ENCODE data around the gene AEN. TPM values are rescaled to one million over a fixed set of nuclear protein-coding genes. Genes with fewer than 3 reads are reported as not detected.

Gene AEN
- total RNA-seq, 1 experiment from 2014 or later: 183 TPM

DNA sequence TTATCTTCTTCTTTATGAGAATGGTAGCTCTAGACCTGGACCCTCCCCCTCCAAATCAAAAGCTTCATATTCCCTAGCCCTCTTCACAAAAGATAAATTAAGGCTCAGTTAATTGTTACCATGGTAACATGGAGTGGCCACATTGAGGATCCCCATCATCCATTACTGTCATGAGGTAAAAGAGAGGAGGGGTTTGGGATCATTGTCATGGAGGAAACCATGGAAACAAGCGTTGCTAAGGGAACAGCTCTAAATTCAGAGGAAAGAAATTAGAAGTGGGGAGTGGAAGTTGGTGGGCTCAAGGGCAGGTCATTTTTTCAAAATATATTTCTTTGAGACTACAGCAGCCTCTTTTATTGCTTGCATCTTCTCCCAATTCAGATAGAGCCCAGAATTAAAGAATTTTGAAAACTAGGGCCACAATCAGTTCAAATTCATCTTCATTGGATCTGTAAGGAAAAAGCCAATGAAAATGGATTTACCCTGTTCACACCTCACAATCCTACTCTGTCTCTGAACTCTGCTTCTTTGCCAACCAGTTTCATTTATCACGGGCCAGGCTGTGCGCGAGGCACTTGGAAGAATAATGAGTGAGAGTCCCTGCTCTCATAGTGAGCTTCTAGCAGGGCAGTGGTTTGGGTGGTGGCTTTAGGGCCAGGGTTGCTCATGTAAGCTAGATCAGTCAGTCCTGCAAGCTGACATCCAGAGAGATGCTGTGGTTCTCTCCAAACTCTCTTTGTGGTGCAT lies 11.6 kb upstream of the AEN start:
- Mint-ChIP-seq H3K27ac (no peak overlapping the region), H3K36me3 (no peaks in the 10 kb centered on the region), H3K4me3 (no peak overlapping the region), H3K4me1 (peaks cover 87% of the 10 kb centered on the region), H3K9me3 (no peaks in the 10 kb centered on the region), H3K27me3 (ENCODE audit: low read depth) (peaks cover 86% of the 10 kb centered on the region)
- DNase-seq (ENCODE audit: low spot score) (no peak), ATAC-seq (no peak)
- POLR2A ChIA-PET: interaction anchor here (0.8 kb wide), 1 partner anchor 40 kb away, joined by 3 read pairs; no protein-coding TSS in a partner anchor
- CTCF ChIA-PET: interaction anchor here (0.5 to 1.4 kb wide), 4 partner anchors 43 to 143 kb away, joined by 3 read pairs; partner anchors contain the start of genes MRPL46 and MRPS11
- TF ChIP-seq, protein P1, sequence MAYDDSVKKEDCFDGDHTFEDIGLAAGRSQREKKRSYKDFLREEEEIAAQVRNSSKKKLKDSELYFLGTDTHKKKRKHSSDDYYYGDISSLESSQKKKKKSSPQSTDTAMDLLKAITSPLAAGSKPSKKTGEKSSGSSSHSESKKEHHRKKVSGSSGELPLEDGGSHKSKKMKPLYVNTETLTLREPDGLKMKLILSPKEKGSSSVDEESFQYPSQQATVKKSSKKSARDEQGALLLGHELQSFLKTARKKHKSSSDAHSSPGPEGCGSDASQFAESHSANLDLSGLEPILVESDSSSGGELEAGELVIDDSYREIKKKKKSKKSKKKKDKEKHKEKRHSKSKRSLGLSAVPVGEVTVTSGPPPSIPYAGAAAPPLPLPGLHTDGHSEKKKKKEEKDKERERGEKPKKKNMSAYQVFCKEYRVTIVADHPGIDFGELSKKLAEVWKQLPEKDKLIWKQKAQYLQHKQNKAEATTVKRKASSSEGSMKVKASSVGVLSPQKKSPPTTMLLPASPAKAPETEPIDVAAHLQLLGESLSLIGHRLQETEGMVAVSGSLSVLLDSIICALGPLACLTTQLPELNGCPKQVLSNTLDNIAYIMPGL (CRISPR knock-in tag; IDR thresholded peaks at IDR 0.05): no peak
- TF ChIP-seq ZNF121 (CRISPR knock-in tag; IDR thresholded peaks at IDR 0.05): no peak
- TF ChIP-seq GRHL2 (CRISPR knock-in tag; IDR thresholded peaks at IDR 0.05; ENCODE audit: insufficient replicate concordance, severe bottlenecking): no peak
- no peak for TF ChIP-seq ZNF396 (CRISPR knock-in tag; IDR thresholded peaks at IDR 0.05; ENCODE audit: borderline replicate concordance)
- TF ChIP-seq, protein P2, sequence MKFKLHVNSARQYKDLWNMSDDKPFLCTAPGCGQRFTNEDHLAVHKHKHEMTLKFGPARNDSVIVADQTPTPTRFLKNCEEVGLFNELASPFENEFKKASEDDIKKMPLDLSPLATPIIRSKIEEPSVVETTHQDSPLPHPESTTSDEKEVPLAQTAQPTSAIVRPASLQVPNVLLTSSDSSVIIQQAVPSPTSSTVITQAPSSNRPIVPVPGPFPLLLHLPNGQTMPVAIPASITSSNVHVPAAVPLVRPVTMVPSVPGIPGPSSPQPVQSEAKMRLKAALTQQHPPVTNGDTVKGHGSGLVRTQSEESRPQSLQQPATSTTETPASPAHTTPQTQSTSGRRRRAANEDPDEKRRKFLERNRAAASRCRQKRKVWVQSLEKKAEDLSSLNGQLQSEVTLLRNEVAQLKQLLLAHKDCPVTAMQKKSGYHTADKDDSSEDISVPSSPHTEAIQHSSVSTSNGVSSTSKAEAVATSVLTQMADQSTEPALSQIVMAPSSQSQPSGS (CRISPR knock-in tag; IDR thresholded peaks at IDR 0.05; ENCODE audit: borderline replicate concordance, low read depth): no peak
- TF ChIP-seq NR3C1 (CRISPR knock-in tag; conservative IDR thresholded peaks at IDR 0.05; ENCODE audit: low read depth): no peak
- TF ChIP-seq SOX15 (CRISPR knock-in tag; IDR thresholded peaks at IDR 0.05): no peak
- no peak for TF ChIP-seq TEAD4 (CRISPR knock-in tag; IDR thresholded peaks at IDR 0.05)

DNA sequence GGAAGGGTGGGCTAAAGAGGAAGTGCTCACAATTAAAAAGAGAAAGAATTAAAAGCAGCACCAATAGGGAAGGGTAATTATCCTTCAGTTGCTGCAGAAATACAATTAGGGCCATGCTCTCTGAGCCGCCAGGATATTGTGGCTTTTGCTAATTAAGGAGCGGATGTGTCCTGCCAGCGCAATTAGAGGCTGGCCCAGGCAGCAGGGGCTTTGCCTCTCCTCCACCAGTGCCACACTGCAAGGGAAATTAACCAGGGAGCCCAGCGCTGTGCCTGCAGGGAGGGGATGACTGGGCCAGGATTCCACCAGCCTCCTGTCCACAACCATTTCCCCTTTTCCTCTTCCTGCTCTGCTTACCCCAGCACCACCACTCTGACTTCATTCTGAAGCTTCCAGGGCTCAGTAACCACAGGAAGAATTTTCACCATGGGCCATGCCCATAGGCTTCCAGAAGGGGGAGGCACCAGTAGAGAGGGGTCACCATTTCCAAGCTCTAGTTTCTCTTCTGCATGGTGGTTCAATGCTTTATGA lies 10.4 kb upstream of the AEN start:
- Mint-ChIP-seq H3K4me1 (peaks cover 89% of the 10 kb centered on the region), H3K27me3 (ENCODE audit: low read depth) (peaks cover 79% of the 10 kb centered on the region), H3K36me3 (no peaks in the 10 kb centered on the region), H3K27ac (no peak overlapping the region), H3K4me3 (peak overlapping the region; percentile 19; the same call in 1 of the 2 replicates), H3K9me3 (no peaks in the 10 kb centered on the region)
- ATAC-seq (peak; percentile 47), DNase-seq (ENCODE audit: low spot score) (no peak)
- ChIA-PET CTCF (interaction anchor here (0.6 to 1.4 kb wide), 8 partner anchors 14 to 334 kb away, joined by 3 to 6 read pairs (median 3); partner anchors contain the start of genes MRPL46 and MRPS11), POLR2A (no interaction called here)
- TF ChIP-seq, protein P3, sequence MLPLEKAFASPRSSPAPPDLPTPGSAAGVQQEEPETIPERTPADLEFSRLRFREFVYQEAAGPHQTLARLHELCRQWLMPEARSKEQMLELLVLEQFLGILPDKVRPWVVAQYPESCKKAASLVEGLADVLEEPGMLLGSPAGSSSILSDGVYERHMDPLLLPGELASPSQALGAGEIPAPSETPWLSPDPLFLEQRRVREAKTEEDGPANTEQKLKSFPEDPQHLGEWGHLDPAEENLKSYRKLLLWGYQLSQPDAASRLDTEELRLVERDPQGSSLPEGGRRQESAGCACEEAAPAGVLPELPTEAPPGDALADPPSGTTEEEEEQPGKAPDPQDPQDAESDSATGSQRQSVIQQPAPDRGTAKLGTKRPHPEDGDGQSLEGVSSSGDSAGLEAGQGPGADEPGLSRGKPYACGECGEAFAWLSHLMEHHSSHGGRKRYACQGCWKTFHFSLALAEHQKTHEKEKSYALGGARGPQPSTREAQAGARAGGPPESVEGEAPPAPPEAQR (CRISPR knock-in tag; IDR thresholded peaks at IDR 0.05): no peak
- no peak for TF ChIP-seq NFE2L1 (CRISPR knock-in tag; IDR thresholded peaks at IDR 0.05)
- TF ChIP-seq, protein P1 (CRISPR knock-in tag; IDR thresholded peaks at IDR 0.05): no peak
- TF ChIP-seq, protein P4, sequence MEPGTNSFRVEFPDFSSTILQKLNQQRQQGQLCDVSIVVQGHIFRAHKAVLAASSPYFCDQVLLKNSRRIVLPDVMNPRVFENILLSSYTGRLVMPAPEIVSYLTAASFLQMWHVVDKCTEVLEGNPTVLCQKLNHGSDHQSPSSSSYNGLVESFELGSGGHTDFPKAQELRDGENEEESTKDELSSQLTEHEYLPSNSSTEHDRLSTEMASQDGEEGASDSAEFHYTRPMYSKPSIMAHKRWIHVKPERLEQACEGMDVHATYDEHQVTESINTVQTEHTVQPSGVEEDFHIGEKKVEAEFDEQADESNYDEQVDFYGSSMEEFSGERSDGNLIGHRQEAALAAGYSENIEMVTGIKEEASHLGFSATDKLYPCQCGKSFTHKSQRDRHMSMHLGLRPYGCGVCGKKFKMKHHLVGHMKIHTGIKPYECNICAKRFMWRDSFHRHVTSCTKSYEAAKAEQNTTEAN (CRISPR knock-in tag; IDR thresholded peaks at IDR 0.05): no peak
- TF ChIP-seq SMAD3 (CRISPR knock-in tag; IDR thresholded peaks at IDR 0.05; ENCODE audit: borderline replicate concordance): no peak
- peak; percentile 85 for TF ChIP-seq ZNF121 (CRISPR knock-in tag; IDR thresholded peaks at IDR 0.05)
- TF ChIP-seq, protein P5, sequence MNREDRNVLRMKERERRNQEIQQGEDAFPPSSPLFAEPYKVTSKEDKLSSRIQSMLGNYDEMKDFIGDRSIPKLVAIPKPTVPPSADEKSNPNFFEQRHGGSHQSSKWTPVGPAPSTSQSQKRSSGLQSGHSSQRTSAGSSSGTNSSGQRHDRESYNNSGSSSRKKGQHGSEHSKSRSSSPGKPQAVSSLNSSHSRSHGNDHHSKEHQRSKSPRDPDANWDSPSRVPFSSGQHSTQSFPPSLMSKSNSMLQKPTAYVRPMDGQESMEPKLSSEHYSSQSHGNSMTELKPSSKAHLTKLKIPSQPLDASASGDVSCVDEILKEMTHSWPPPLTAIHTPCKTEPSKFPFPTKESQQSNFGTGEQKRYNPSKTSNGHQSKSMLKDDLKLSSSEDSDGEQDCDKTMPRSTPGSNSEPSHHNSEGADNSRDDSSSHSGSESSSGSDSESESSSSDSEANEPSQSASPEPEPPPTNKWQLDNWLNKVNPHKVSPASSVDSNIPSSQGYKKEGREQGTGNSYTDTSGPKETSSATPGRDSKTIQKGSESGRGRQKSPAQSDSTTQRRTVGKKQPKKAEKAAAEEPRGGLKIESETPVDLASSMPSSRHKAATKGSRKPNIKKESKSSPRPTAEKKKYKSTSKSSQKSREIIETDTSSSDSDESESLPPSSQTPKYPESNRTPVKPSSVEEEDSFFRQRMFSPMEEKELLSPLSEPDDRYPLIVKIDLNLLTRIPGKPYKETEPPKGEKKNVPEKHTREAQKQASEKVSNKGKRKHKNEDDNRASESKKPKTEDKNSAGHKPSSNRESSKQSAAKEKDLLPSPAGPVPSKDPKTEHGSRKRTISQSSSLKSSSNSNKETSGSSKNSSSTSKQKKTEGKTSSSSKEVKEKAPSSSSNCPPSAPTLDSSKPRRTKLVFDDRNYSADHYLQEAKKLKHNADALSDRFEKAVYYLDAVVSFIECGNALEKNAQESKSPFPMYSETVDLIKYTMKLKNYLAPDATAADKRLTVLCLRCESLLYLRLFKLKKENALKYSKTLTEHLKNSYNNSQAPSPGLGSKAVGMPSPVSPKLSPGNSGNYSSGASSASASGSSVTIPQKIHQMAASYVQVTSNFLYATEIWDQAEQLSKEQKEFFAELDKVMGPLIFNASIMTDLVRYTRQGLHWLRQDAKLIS (CRISPR knock-in tag; IDR thresholded peaks at IDR 0.05; ENCODE audit: borderline replicate concordance): no peak
- no peak for TF ChIP-seq OVOL2 (CRISPR knock-in tag; IDR thresholded peaks at IDR 0.05; ENCODE audit: borderline replicate concordance)
- TF ChIP-seq, protein P6, sequence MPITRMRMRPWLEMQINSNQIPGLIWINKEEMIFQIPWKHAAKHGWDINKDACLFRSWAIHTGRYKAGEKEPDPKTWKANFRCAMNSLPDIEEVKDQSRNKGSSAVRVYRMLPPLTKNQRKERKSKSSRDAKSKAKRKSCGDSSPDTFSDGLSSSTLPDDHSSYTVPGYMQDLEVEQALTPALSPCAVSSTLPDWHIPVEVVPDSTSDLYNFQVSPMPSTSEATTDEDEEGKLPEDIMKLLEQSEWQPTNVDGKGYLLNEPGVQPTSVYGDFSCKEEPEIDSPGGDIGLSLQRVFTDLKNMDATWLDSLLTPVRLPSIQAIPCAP (CRISPR knock-in tag; IDR thresholded peaks at IDR 0.05): no peak
- no peak for TF ChIP-seq RORB (CRISPR knock-in tag; IDR thresholded peaks at IDR 0.05)
- TF ChIP-seq TEAD1 (CRISPR knock-in tag; IDR thresholded peaks at IDR 0.05): 0 out of 2 replicates have a peak, but pooled peaks have one; percentile 43
- TF ChIP-seq, protein P7, sequence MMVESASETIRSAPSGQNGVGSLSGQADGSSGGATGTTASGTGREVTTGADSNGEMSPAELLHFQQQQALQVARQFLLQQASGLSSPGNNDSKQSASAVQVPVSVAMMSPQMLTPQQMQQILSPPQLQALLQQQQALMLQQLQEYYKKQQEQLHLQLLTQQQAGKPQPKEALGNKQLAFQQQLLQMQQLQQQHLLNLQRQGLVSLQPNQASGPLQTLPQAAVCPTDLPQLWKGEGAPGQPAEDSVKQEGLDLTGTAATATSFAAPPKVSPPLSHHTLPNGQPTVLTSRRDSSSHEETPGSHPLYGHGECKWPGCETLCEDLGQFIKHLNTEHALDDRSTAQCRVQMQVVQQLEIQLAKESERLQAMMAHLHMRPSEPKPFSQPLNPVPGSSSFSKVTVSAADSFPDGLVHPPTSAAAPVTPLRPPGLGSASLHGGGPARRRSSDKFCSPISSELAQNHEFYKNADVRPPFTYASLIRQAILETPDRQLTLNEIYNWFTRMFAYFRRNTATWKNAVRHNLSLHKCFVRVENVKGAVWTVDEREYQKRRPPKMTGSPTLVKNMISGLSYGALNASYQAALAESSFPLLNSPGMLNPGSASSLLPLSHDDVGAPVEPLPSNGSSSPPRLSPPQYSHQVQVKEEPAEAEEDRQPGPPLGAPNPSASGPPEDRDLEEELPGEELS (CRISPR knock-in tag; IDR thresholded peaks at IDR 0.05): no peak
- no peak for TF ChIP-seq SOX15 (CRISPR knock-in tag; IDR thresholded peaks at IDR 0.05)
